ENCODE measurements around the gene OR6C70.
"Not testable (repeated sequence)": the region's sequence is repeated elsewhere in the genome, so short reads cannot be mapped to it uniquely, and the experiment has no call there.

OR6C70 gene

DNA sequence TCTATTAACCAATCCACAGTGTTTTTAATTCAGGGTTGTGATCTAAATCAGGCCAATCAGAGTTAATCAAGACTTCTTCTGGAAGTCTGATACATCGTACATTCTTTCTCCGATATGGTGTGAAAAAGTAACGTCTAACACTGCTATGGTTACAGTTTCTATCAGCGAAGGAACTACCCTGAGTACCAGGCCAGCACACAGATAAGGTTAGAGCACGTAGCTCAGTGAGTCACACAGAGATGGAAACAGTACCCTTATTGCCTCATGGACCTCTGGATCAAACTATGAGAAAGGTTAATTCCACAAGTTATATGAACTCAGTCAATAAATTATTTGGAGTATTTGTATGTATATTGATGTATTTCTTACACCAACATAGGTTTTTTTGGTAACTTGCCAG lies 25.6 kb upstream of the OR6C70 start:
- no peak for DNase-seq (ENCODE audit: low spot score)
- in situ Hi-C loops (cut with MboI; ENCODE audit: low sequenced_read_pairs, unreplicated experiment), result no loop called here
- TF ChIP-seq, protein P1, sequence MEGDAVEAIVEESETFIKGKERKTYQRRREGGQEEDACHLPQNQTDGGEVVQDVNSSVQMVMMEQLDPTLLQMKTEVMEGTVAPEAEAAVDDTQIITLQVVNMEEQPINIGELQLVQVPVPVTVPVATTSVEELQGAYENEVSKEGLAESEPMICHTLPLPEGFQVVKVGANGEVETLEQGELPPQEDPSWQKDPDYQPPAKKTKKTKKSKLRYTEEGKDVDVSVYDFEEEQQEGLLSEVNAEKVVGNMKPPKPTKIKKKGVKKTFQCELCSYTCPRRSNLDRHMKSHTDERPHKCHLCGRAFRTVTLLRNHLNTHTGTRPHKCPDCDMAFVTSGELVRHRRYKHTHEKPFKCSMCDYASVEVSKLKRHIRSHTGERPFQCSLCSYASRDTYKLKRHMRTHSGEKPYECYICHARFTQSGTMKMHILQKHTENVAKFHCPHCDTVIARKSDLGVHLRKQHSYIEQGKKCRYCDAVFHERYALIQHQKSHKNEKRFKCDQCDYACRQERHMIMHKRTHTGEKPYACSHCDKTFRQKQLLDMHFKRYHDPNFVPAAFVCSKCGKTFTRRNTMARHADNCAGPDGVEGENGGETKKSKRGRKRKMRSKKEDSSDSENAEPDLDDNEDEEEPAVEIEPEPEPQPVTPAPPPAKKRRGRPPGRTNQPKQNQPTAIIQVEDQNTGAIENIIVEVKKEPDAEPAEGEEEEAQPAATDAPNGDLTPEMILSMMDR (IDR thresholded peaks at IDR 0.05; ENCODE audit: borderline replicate concordance, control extremely low read depth, extremely low read depth, insufficient read depth, missing control alignments), result no peak

DNA sequence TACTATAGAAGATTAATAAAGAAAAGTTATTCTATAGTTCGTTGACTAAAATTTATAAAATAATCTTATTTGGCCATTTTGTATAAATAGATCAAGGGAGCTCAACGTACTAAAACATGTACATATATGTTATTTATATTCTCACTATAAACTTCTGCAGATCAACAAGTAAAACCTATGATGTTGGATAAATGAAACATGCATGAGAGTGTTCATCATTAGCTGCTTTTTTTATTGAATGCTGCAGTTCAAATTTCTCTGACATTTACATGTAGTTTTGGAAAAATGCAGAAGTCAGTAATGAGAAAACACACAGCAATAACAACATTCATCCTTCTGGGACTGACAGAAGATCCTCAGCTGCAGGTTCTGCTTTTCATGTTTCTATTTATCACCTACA lies 22.1 kb upstream of the OR6C70 start, which contains the start of gene OR6C68:
OR6C68 (plus strand) TSS at position 301 of the 400 bp plus-strand sequence; CDS start at position 301, 0 bp downstream.
- TF ChIP-seq, protein P1 (IDR thresholded peaks at IDR 0.05; ENCODE audit: borderline replicate concordance, control extremely low read depth, extremely low read depth, insufficient read depth, missing control alignments), result no peak
- no peak for DNase-seq (ENCODE audit: low spot score)
- in situ Hi-C loops (cut with MboI; ENCODE audit: low sequenced_read_pairs, unreplicated experiment), result no loop called here

DNA sequence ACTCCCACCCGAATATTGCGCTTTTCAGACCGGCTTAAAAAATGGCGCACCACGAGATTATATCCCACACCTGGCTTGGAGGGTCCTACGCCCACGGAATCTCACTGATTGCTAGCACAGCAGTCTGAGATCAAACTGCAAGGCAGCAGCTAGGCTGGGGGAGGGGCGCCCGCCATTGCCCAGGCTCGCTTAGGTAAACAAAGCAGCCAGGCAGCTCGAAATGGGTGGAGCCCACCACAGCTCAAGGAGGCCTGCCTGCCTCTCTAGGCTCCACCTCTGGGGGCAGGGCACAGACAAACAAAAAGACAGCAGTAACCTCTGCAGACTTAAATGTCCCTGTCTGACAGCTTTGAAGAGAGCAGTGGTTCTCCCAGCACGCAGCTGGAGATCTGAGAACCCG lies 14.3 kb upstream of the OR6C70 start:
- in situ Hi-C loops (cut with MboI; ENCODE audit: low sequenced_read_pairs, unreplicated experiment); DNase-seq (ENCODE audit: low spot score): not testable (repeated sequence)

DNA sequence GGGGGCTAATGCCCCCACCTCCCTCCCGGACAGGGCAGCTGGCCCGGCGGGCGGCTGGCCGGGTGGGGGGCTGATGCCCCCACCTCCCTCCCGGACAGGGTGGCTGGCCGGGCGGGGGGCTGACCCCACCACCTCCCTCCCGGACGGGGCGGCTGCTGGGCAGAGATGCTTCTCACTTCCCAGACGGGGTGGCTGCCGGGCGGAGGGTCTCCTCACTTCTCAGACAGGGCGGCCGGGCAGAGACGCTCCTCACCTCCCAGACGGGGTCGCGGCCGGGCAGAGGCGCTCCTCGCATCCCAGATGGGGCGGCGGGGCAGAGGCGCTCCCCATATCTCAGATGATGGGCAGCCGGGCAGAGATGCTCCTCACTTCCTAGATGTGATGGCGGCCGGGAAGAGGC lies 9.2 kb upstream of the OR6C70 start:
- DNase-seq (ENCODE audit: low spot score), result not testable (repeated sequence)

DNA sequence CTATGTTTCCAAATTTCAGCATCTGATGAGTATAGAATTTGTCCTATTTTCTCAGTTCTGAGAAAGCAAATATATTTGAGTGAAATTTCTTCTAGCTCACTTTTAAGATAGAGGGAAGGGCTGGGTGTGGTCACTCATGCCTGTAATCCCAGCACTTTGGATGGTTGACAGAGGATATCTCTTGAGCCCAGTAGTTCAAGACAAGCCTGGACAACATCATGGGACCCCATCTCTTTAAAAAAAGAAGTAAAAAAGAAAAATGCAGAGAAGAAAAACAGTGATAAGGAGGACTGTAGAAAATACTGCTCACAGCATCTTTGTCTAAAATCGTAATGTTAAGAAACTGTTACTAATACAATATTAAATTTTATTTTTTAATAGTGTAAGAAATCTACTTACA lies 2.3 kb upstream of the OR6C70 start:
- in situ Hi-C loops (cut with MboI; ENCODE audit: low sequenced_read_pairs, unreplicated experiment), result no loop called here
- no peak for DNase-seq (ENCODE audit: low spot score)

More for the DNA sequence above, 9.2 kb upstream of the OR6C70 start:
- in situ Hi-C loops (cut with MboI; ENCODE audit: low sequenced_read_pairs, unreplicated experiment), result not testable (repeated sequence)

DNA sequence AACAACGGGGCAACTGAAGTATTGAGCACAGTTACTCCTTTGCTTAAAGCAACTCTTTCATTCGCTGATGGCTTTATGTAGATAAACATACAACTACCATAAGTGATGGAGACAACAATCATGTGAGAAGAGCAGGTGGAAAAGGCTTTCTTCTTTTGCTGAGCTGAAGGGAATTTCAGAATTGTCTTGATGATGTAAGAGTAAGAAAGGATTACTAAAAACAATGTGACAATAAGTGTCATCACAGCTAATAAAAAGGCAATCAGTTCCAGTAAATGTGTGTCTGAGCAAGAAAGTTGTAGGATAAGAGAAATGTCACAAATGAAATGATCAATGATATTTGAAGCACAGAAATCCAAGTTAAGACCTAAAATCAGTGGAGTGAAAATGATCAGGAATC lies 647 bp downstream of the OR6C70 start:
- in situ Hi-C loops (cut with MboI; ENCODE audit: low sequenced_read_pairs, unreplicated experiment), result no loop called here
- TF ChIP-seq, protein P1 (IDR thresholded peaks at IDR 0.05; ENCODE audit: borderline replicate concordance, control extremely low read depth, extremely low read depth, insufficient read depth, missing control alignments), result no peak

More for the DNA sequence above, 2.3 kb upstream of the OR6C70 start:
- TF ChIP-seq, protein P1 (IDR thresholded peaks at IDR 0.05; ENCODE audit: borderline replicate concordance, control extremely low read depth, extremely low read depth, insufficient read depth, missing control alignments), result no peak

DNA sequence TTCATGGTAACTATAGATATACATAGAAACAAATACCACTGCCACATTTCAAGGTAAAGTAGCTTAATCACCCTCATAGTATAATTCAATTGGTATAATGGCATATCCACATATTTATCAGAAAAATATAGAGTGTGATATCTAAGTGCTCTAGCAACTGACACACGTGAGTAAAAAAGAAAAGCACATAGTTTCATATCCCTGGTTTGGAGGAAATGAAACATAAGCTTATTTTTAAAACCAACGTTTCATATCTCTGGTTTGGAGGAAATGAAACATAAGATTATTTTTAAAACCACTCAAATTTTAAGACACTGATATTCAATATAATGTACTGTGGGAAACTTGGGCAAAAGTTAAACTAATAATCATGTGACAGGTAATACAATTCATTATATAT lies 2.1 kb downstream of the OR6C70 start:
- no peak for DNase-seq (ENCODE audit: low spot score)
- TF ChIP-seq, protein P1 (IDR thresholded peaks at IDR 0.05; ENCODE audit: borderline replicate concordance, control extremely low read depth, extremely low read depth, insufficient read depth, missing control alignments), result no peak
- in situ Hi-C loops (cut with MboI; ENCODE audit: low sequenced_read_pairs, unreplicated experiment), result no loop called here

More for the DNA sequence above, 647 bp downstream of the OR6C70 start:
- no peak for DNase-seq (ENCODE audit: low spot score)

DNA sequence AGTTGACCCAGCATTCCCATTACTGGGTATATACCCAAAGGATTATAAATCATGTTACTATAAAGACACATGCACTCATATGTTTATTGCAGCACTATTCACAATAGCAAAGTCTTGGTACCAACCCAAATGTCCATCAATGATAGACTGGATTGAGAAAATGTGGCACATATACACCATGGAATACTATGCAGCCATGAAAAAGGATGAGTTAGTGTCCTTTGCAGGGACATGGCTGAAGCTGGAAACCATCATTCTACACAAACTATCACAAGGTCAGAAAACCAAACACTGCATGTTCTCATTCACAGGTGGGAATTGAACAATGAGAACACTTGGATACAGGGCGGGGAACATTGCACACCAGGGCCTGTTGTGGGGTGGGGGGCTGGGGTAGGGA lies 5.0 kb downstream of the OR6C70 start:
- DNase-seq (ENCODE audit: low spot score); in situ Hi-C loops (cut with MboI; ENCODE audit: low sequenced_read_pairs, unreplicated experiment): not testable (repeated sequence)

All from GM13976 (cell line).